ENCODE measurements around the gene EIF4EBP3. TPM values are rescaled to one million over a fixed set of nuclear protein-coding genes. Genes with fewer than 3 reads are reported as not detected.

The EIF4EBP3 gene
- total RNA-seq, result 100 to 1,000 TPM in 1 of 4 donors, 10 to 100 TPM in 3; 38.6 to 118 (median 51.8) TPM

DNA sequence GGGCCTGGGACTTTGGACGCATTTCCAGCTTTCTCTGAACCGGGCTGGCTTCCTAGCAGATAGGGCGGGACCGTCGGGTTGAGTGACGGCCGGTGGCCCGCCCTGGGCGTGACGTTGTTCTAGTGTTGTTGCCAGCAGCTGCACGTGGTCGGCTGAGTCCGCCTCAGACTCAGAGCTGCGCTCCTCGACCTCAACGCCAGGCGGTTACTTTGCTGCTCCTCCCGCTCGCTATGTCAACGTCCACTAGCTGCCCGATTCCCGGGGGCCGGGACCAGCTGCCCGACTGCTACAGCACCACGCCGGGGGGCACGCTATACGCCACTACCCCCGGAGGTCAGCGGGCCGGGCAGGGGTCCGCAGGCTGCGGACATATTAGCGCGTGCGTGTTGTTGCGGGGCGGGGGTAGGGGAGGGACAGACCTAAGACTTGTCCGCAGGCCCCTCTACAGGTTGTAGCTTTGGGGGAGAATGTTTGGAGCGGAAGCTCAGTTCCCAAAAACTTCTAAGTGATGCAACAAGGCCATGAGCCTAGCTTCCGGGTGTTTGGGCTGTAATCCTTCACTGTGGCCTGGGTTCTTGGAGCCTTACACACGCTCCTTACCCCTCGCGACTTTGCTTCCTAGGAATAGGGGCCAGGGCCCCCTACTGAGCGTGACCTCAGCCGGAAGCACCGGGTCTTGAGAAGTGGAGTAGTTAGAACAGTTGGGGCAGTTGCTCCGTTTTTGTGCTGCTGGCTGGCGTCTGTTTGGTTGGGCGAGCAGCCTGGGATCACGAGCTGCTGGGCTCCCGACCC, at the start of gene EIF4EBP3:
TSS of gene EIF4EBP3 (plus strand) at position 155 of the 792 bp plus-strand sequence. CDS start at position 231, 76 bp downstream.
- TF ChIP-seq, protein P1, sequence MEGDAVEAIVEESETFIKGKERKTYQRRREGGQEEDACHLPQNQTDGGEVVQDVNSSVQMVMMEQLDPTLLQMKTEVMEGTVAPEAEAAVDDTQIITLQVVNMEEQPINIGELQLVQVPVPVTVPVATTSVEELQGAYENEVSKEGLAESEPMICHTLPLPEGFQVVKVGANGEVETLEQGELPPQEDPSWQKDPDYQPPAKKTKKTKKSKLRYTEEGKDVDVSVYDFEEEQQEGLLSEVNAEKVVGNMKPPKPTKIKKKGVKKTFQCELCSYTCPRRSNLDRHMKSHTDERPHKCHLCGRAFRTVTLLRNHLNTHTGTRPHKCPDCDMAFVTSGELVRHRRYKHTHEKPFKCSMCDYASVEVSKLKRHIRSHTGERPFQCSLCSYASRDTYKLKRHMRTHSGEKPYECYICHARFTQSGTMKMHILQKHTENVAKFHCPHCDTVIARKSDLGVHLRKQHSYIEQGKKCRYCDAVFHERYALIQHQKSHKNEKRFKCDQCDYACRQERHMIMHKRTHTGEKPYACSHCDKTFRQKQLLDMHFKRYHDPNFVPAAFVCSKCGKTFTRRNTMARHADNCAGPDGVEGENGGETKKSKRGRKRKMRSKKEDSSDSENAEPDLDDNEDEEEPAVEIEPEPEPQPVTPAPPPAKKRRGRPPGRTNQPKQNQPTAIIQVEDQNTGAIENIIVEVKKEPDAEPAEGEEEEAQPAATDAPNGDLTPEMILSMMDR (IDR thresholded peaks at IDR 0.05 in 4 of 5, conservative IDR thresholded peaks at IDR 0.05 in 1 of 5), result peak; percentile 64 to 95 (median 80)
- TF ChIP-seq POLR2A (IDR thresholded peaks at IDR 0.05), result peak; percentile 92 to 98
- Histone ChIP-seq H3K27ac (peak within 1 kb of the TSS; percentile 92 to 100 (median 100)), H3K4me1 (peaks cover 46 to 52% of the 10 kb centered on the region in 2 donors), H3K9me3 (no peaks in the 10 kb centered on the region), H3K36me3 (peaks cover 0 to 44% of the 10 kb centered on the region in 2 donors), H3K27me3 (no peaks in the 10 kb centered on the region), H3K4me3 (peak within 1 kb of the TSS; percentile 54 to 79 (median 78))
- ATAC-seq, result peak; percentile 71 to 75
- in situ Hi-C loops (cut with MboI; ENCODE audit: low sequenced_read_pairs in 4 of 4) (loop anchor here in 2 of 4 donors (10.0 kb wide), 1 partner anchor 97 kb away; the partner anchor contains the start of genes IK (in 2 of the 2) and NDUFA2 (in 2 of the 2)), intact Hi-C loops (cut with DNase I; ENCODE audit: low total_unique reads) (loop anchor here (1.0 to 5.0 kb wide), 4 partner anchors 17 to 155 kb away; partner anchors contain the start of genes ANKHD1, APBB3, SLC35A4 and TMCO6)
- DNase-seq, result peak; percentile 96 to 98

DNA sequence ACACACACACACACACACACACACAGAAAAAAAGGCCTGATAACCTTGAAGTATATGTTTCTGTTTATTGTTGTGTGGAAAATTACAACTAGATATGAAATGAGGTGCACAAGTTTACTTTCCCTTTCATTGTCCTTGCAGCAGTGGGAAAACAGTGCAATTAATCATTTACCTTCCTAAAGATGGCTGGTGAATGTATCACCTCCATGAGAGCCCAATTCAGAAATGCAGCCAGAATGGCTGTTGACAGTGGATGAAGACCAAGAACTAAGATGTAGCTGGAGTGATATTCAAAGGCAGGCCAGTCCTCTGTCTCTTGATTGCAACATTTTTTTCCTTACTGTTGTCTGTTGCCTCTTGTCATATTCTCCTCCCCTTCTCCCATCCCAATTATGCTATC, 49.6 kb upstream of the EIF4EBP3 start:
- DNase-seq (no peak), ATAC-seq (no peak)
- no peak for TF ChIP-seq POLR2A (IDR thresholded peaks at IDR 0.05)
- TF ChIP-seq, protein P1 (IDR thresholded peaks at IDR 0.05 in 4 of 5, conservative IDR thresholded peaks at IDR 0.05 in 1 of 5), result no peak
- no peak overlapping the region for H3K4me3 ChIP-seq
- intact Hi-C loops (cut with DNase I; ENCODE audit: low total_unique reads) (loop anchor here (2.0 kb wide), 1 partner anchor 45 kb away; no protein-coding TSS in a partner anchor), in situ Hi-C loops (cut with MboI; ENCODE audit: low sequenced_read_pairs in 4 of 4) (no loop called here)
- H3K27ac ChIP-seq, result no peak overlapping the region
- H3K9me3 ChIP-seq, result no peaks in the 10 kb centered on the region
- no peaks in the 10 kb centered on the region for H3K4me1 ChIP-seq
- H3K36me3 ChIP-seq, result peaks cover 0 to 20% of the 10 kb centered on the region in 2 donors
- no peaks in the 10 kb centered on the region for H3K27me3 ChIP-seq

- H3K4me3 ChIP-seq, result no peak overlapping the region
- in situ Hi-C loops (cut with MboI; ENCODE audit: low sequenced_read_pairs in 4 of 4) (no loop called here), intact Hi-C loops (cut with DNase I; ENCODE audit: low total_unique reads) (no loop called here)
- no peaks in the 10 kb centered on the region for H3K27me3 ChIP-seq
- no peaks in the 10 kb centered on the region for H3K9me3 ChIP-seq
- H3K36me3 ChIP-seq, result peaks cover 0 to 17% of the 10 kb centered on the region in 2 donors
- H3K27ac ChIP-seq, result no peak overlapping the region
- DNase-seq (no peak), ATAC-seq (no peak)
- TF ChIP-seq, protein P1 (IDR thresholded peaks at IDR 0.05 in 4 of 5, conservative IDR thresholded peaks at IDR 0.05 in 1 of 5), result no peak
- no peak for TF ChIP-seq POLR2A (IDR thresholded peaks at IDR 0.05)
- no peaks in the 10 kb centered on the region for H3K4me1 ChIP-seq
Measured at GRCh38 chr5:140498591-140498990, 48.9 kb upstream of the EIF4EBP3 start.

DNA sequence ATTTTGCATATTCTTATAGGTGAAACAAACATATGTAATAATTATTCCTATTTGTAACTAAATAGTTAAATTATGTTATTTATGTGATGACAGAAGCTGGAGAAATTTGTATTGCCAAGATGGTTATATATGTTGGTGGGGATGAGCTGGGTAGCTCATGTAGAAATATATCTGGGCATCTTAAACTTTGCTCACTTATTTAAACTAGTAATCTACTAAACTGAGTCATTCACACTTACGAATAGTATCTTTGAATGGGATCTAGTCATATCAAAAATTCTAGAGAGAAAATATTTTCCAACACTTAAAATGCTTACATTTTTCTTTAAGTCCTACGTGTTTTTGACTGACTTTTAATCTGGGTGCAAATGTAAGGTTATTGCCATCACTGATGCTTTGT, 44.6 kb upstream of the EIF4EBP3 start:
- Histone ChIP-seq H3K27me3 (no peaks in the 10 kb centered on the region), H3K4me3 (no peak overlapping the region), H3K4me1 (no peaks in the 10 kb centered on the region), H3K36me3 (peaks cover 0 to 38% of the 10 kb centered on the region in 2 donors), H3K9me3 (no peaks in the 10 kb centered on the region), H3K27ac (no peak overlapping the region)
- intact Hi-C loops (cut with DNase I; ENCODE audit: low total_unique reads), result no loop called here
- in situ Hi-C loops (cut with MboI; ENCODE audit: low sequenced_read_pairs in 4 of 4), result loop anchor here in 1 of 4 donors (10.0 kb wide), 1 partner anchor 48 kb away; no protein-coding TSS in a partner anchor
- no peak for DNase-seq
- ATAC-seq, result no peak
- TF ChIP-seq, protein P1 (IDR thresholded peaks at IDR 0.05 in 4 of 5, conservative IDR thresholded peaks at IDR 0.05 in 1 of 5), result no peak
- TF ChIP-seq POLR2A (IDR thresholded peaks at IDR 0.05), result no peak
